ENCODE results near the gene ZNF414. TPM values are rescaled to one million over a fixed set of nuclear protein-coding genes. Genes with fewer than 3 reads are reported as not detected.

The ZNF414 gene
- total and polyA plus RNA-seq, 2 donors (not counting 1 experiment from before 2014, with no cell fraction given), result 43.8 to 52.0 TPM

DNA sequence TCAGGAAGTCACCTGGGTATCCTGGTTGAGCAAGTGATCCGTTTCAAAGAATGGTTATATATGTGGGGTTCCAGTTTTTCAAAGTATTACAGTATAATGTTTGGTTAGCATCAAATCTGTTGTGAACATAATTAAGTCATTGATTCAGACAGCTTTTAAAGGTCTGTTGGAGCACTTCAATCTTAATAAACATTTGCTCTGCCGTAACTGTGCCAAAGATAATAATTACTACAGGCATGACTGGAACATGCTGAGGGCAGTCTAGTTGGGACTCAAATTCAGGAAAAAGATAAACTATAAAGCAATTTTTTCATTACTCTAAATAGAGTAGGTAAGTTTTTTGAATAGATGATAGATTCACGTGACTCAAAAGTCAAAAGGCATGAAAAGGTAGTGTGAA lies 45.8 kb downstream of the ZNF414 start:
- no peaks in the 10 kb centered on the region for H3K9me3 Mint-ChIP-seq (ENCODE audit: insufficient read depth)
- WGBS (ENCODE audit: insufficient coverage), result no CpG with 5 or more reads among the region's 3 CpGs
- Histone ChIP-seq H3K9ac (ENCODE audit: low read length) (no peak overlapping the region), H3K27ac (ENCODE audit: low read length in 2 of 2) (no peak overlapping the region), H3K36me3 (replicated peaks in 1 of 2; ENCODE audit: control extremely low read depth in 1 of 2, control insufficient read depth in 1 of 2, extremely low read depth in 1 of 2, insufficient read depth in 2 of 2, low read length in 1 of 2) (peaks cover 23 to 91% of the 10 kb centered on the region in 2 experiments), H3K9me3 (ENCODE audit: control extremely low read depth in 1 of 3, control insufficient read depth in 2 of 3, insufficient read depth in 1 of 3, low read length in 2 of 3) (no peaks in the 10 kb centered on the region), H4K20me1 (ENCODE audit: control insufficient read depth, insufficient read depth, low read length, poor library complexity, severe bottlenecking) (peaks cover 63% of the 10 kb centered on the region), H3K4me2 (replicated peaks; ENCODE audit: low read depth, low read length, poor library complexity, severe bottlenecking) (no peak overlapping the region), H3K79me2 (ENCODE audit: control insufficient read depth, insufficient read depth, low read length) (peaks cover 78% of the 10 kb centered on the region), H3K27me3 (replicated peaks in 1 of 4; ENCODE audit: control extremely low read depth in 1 of 4, control insufficient read depth in 3 of 4, insufficient read depth in 4 of 4, low read length in 3 of 4) (no peaks in the 10 kb centered on the region), H3K4me1 (ENCODE audit: control insufficient read depth in 2 of 2, insufficient read depth in 2 of 2, low read length in 2 of 2) (peaks cover 11% of the 10 kb centered on the region in 2 donors), H3K4me3 (ENCODE audit: control extremely low read depth in 1 of 5, extremely low read depth in 1 of 5, insufficient read depth in 1 of 5, low read depth in 2 of 5, low read length in 4 of 5) (no peak overlapping the region), H2AFZ (ENCODE audit: insufficient read depth, low read depth, low read length, poor library complexity, severe bottlenecking) (no peak overlapping the region)
- no peaks in the 10 kb centered on the region for H3K27me3 Mint-ChIP-seq
- no peak overlapping the region for H3K27ac Mint-ChIP-seq
- intact Hi-C loops (cut with micrococcal nuclease), result no loop called here
- ATAC-seq (ENCODE audit: low read depth) (no peak), DNase-seq (no peak)
- ChIA-PET POLR2A (no interaction called here), CTCF (interaction anchor here (1.4 kb wide), 1 partner anchor 15 kb away, joined by 3 read pairs; no protein-coding TSS in a partner anchor)
- peaks cover 10% of the 10 kb centered on the region for H3K4me1 Mint-ChIP-seq
- TF ChIP-seq EZH2 (IDR thresholded peaks at IDR 0.05; ENCODE audit: borderline replicate concordance, insufficient read depth, low read depth, low read length, poor library complexity, severe bottlenecking), result no peak
- TF ChIP-seq, protein P1, sequence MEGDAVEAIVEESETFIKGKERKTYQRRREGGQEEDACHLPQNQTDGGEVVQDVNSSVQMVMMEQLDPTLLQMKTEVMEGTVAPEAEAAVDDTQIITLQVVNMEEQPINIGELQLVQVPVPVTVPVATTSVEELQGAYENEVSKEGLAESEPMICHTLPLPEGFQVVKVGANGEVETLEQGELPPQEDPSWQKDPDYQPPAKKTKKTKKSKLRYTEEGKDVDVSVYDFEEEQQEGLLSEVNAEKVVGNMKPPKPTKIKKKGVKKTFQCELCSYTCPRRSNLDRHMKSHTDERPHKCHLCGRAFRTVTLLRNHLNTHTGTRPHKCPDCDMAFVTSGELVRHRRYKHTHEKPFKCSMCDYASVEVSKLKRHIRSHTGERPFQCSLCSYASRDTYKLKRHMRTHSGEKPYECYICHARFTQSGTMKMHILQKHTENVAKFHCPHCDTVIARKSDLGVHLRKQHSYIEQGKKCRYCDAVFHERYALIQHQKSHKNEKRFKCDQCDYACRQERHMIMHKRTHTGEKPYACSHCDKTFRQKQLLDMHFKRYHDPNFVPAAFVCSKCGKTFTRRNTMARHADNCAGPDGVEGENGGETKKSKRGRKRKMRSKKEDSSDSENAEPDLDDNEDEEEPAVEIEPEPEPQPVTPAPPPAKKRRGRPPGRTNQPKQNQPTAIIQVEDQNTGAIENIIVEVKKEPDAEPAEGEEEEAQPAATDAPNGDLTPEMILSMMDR (IDR thresholded peaks at IDR 0.05), result no peak
- H3K4me3 Mint-ChIP-seq, result no peak overlapping the region

DNA sequence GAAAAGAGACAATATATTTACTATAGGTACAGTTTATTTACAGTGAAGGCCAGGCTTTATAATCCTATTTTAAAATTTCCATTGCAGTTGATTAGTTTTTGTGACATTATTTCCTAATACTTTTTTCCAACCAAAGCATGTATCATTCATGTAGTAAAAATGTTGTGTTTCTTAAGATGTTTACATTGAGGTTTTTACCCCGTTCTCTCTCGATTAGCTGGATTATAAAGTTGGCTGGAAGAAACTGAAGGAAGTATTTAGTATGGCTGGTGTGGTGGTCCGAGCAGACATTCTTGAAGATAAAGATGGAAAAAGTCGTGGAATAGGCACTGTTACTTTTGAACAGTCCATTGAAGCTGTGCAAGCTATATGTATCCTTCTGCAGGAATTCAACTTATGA lies 47.9 kb downstream of the ZNF414 start:
- CTCF ChIA-PET, result no interaction called here
- H3K4me1 ChIP-seq (ENCODE audit: control insufficient read depth in 2 of 2, insufficient read depth in 2 of 2, low read length in 2 of 2), result no peaks in the 10 kb centered on the region

More for the DNA sequence above, 47.9 kb downstream of the ZNF414 start:
- no peak for ATAC-seq (ENCODE audit: low read depth)
- Histone ChIP-seq H4K20me1 (ENCODE audit: control insufficient read depth, insufficient read depth, low read length, poor library complexity, severe bottlenecking) (peaks cover 72% of the 10 kb centered on the region), H3K9me3 (ENCODE audit: control extremely low read depth in 1 of 3, control insufficient read depth in 2 of 3, insufficient read depth in 1 of 3, low read length in 2 of 3) (no peaks in the 10 kb centered on the region), H3K79me2 (ENCODE audit: control insufficient read depth, insufficient read depth, low read length) (peaks cover 94% of the 10 kb centered on the region), H2AFZ (ENCODE audit: insufficient read depth, low read depth, low read length, poor library complexity, severe bottlenecking) (no peak overlapping the region), H3K27ac (ENCODE audit: low read length in 2 of 2) (no peak overlapping the region), H3K4me3 (ENCODE audit: control extremely low read depth in 1 of 5, extremely low read depth in 1 of 5, insufficient read depth in 1 of 5, low read depth in 2 of 5, low read length in 4 of 5) (no peak overlapping the region), H3K4me2 (replicated peaks; ENCODE audit: low read depth, low read length, poor library complexity, severe bottlenecking) (no peak overlapping the region), H3K27me3 (replicated peaks in 1 of 4; ENCODE audit: control extremely low read depth in 1 of 4, control insufficient read depth in 3 of 4, insufficient read depth in 4 of 4, low read length in 3 of 4) (no peaks in the 10 kb centered on the region), H3K36me3 (replicated peaks in 1 of 2; ENCODE audit: control extremely low read depth in 1 of 2, control insufficient read depth in 1 of 2, extremely low read depth in 1 of 2, insufficient read depth in 2 of 2, low read length in 1 of 2) (peaks cover 14 to 83% of the 10 kb centered on the region in 2 experiments), H3K9ac (ENCODE audit: low read length) (no peak overlapping the region)
- TF ChIP-seq EZH2 (IDR thresholded peaks at IDR 0.05; ENCODE audit: borderline replicate concordance, insufficient read depth, low read depth, low read length, poor library complexity, severe bottlenecking), result no peak
- TF ChIP-seq, protein P1 (IDR thresholded peaks at IDR 0.05), result no peak
- intact Hi-C loops (cut with micrococcal nuclease), result no loop called here
- POLR2A ChIA-PET, result interaction anchor here (0.6 kb wide), 1 partner anchor 10 kb away, joined by 5 read pairs; no protein-coding TSS in a partner anchor
- H3K4me3 Mint-ChIP-seq, result no peak overlapping the region
- H3K27ac Mint-ChIP-seq, result no peak overlapping the region
- DNase-seq, result no peak
- peaks cover 14% of the 10 kb centered on the region for H3K4me1 Mint-ChIP-seq
- no peaks in the 10 kb centered on the region for H3K9me3 Mint-ChIP-seq (ENCODE audit: insufficient read depth)
- H3K27me3 Mint-ChIP-seq, result no peaks in the 10 kb centered on the region
- WGBS (ENCODE audit: insufficient coverage), result 100% methylated on average over 3 of the region's 4 CpGs

Measured in B cell (primary cell).